GM19328 (cell line): ENCODE measurements around the gene ZNF518B.
A peak's percentile ranks its signal among the peaks of the same experiment; 100 is the strongest.
"Not testable (repeated sequence)": the region's sequence is repeated elsewhere in the genome, so short reads cannot be mapped to it uniquely, and the experiment has no call there.

Experiments used
- ATAC-seq: cut with Tn5 transposase; IDR thresholded peaks from one replicate; pipeline ENCODE4 v1.9.1; 2021; ENCODE audit warnings: mild to moderate bottlenecking, moderate library complexity; ENCODE audit not compliant: unreplicated experiment

ZNF518B gene

GRCh38 chr4:10459305-10459704, 2.1 kb upstream of the ZNF518B start:
- no peak for ATAC-seq

- no peak for ATAC-seq
Measured at GRCh38 chr4:10458177-10458576, 951 bp upstream of the ZNF518B start.

GRCh38 chr4:10456595-10457254, 501 bp downstream of the ZNF518B start:
- ATAC-seq, result peak; percentile 61

DNA sequence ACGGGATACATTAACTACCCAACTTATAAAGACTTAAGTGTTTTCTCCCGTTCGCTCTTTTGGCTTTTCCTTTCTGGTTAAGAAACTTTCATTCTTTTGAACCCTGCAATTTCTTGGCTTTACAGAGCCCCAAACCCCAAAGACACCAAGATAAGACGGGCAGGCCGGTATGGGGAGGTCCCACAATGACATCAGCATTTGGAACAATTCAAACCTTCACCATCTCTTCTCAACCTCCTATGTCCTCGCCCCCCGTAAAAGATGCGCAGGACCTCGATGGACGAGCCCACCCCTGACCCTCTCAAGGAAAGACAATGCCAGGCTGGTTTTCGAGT, 999 bp downstream of the ZNF518B start:
- ATAC-seq, result no peak

GRCh38 chr4:10455133-10455532, 2.1 kb downstream of the ZNF518B start:
- no peak for ATAC-seq

DNA sequence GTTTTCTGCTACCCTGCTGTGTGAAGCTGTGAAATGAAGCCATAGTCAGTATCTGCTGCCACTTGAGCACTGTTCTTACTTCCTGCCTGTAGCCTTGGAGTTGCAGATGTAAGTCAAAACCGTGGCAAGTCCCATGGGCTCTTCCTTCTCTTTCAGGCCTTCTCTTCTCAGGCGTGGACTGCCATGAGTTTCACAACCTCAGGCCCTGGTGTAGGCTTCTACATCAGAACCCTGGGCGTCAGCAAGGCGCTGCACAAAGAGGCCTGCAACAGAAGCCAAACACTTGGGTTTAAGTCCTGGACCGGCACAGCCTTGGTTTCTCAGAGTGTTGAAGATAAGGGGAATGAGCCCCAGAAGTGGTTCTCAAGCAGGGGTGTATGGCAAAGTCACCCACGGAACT, 2.5 kb downstream of the ZNF518B start:
- ATAC-seq, result no peak

- ATAC-seq, result no peak
Measured at GRCh38 chr4:10454121-10454520, 3.1 kb downstream of the ZNF518B start.

DNA sequence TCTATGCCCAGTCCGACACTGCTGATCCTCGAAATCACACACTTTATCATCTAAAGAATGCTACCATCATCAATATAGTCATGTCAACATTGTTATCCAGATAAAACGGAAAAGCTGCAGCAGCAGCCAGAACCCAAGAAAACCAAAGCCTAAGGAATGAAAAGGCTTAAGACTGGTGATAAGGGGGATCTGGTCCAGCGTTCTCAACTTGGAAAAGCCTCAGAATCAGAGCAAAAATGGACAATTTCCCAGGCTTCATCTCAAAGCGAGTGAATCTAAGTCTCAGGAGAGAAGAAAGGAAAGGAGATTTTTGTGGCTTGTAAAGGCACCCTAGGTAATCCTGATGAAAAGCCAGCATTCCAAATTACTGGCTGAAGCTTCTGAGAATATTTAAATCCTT, 8.2 kb downstream of the ZNF518B start:
- ATAC-seq, result no peak

GRCh38 chr4:10442976-10443375, 14.2 kb downstream of the ZNF518B start:
- no peak for ATAC-seq

GRCh38 chr4:10441512-10441911, 15.7 kb downstream of the ZNF518B start:
- no peak for ATAC-seq

- no peak for ATAC-seq
Measured at GRCh38 chr4:10438924-10439323, 18.3 kb downstream of the ZNF518B start.

DNA sequence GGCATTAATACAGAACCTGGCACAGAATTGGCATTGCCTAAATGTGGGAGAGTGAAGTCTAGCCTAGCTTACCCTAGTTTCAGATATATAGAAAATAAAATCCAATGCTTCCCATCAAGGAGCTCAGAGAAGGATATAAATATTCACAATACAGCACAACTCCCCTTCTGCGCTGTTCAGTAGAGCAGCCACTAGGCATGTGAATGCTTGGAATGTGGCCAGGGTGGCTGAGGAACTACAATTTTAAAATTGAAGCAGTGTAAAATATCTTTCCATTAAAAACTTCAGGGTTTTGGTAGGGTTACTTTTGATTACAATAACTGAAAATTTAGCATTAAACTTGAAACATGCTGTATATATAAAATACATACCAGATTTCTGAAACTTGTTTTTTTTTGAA, 19.5 kb downstream of the ZNF518B start:
- no peak for ATAC-seq

DNA sequence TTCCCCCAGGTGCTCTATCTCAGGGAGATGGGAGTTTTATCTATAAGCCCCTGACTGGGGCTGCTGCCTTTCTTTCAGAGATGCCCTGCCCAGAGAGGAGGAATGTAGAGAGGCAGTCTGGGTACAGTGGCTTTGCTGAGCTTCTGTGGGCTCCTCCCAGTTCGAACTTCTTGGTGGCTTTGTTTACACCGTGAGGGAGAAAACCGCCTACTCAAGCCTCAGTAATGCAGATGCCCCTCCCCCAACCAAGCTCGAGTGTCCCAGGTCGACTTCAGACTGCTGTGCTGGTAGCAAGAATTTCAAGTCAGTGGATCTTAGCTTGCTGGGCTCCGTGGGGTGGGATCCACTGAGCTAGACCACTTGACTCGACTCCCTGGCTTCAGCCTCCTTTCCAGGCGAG, 29.5 kb downstream of the ZNF518B start:
- ATAC-seq, result not testable (repeated sequence)

- no peak for ATAC-seq
Measured at GRCh38 chr4:10421344-10422055, 35.7 kb downstream of the ZNF518B start.

- ATAC-seq, result no peak
Measured at GRCh38 chr4:10417740-10418139, 39.5 kb downstream of the ZNF518B start.

- ATAC-seq, result no peak
Measured at GRCh38 chr4:10416441-10416840, 40.8 kb downstream of the ZNF518B start.

GRCh38 chr4:10413177-10413576, 44.0 kb downstream of the ZNF518B start:
- ATAC-seq, result peak; percentile 77

- ATAC-seq, result no peak
Measured at GRCh38 chr4:10405672-10406071, 51.6 kb downstream of the ZNF518B start.

DNA sequence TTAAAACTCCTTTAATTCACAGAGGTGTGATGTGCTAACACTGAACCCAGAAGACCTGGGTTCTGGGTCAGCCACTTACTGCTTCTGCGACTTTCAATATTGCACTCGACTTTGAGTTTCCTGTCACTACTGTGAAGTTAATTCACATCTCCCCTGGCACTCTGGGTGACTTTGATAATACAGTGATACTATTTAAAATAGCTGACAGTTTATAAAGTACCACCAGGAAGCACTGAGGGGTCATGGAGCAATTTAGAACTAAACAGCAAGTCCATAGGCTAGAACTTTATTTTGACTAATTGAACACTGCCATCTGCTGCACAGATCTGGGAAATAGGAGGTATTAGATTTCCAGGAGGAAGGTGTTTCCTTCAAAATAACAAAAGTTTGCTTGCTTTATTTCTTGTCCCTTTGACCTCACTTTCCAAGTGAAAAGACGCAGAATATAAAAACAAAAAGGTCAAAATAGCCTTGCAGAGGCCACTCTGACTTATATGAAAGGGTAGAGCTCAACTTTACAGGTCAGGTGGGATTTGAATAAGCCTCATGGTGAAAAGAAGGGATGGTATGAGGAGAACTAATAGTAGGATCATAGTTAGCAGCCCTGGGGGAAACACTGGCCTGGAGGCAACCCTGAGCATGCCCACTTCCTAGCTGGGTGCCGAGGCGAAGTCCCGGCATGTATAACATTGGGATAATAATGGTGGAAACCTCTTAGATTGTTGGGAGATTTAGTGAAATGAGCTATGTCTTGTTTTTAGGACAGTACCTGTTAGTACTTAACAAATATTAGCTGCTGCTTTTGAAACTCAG, 53.4 kb downstream of the ZNF518B start:
- ATAC-seq, result no peak

GRCh38 chr4:10395971-10396580, 61.1 kb downstream of the ZNF518B start:
- no peak for ATAC-seq
